ENCODE data around the gene LASP1NB.

DNA sequence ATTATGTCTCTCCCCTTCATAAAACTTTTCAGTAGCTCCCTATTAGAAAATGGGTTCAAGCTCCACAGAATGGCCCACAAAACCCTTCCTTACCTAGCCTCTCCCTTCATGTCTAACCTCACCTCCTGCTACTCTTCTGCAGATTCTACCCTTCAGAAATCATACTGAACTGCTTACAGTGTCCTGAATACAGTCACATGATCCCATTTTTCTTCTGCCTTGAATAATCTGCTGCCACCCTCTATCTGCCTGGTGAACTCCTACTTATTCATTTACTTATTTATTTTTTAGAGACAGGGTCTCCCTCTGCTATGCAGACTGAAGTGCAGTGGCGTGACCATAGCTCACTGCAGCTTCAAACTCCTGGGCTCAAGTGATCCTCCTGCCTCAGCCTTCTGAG, 15.0 kb downstream of the LASP1NB start:
- TF ChIP-seq TAF15 (IDR thresholded peaks at IDR 0.05; ENCODE audit: low read depth, low read length, poor library complexity, severe bottlenecking) (no peak), RNF2 (conservative IDR thresholded peaks at IDR 0.05; ENCODE audit: low read depth) (no peak), KDM4B (CRISPR knock-in tag; IDR thresholded peaks at IDR 0.05) (no peak), JUNB (CRISPR knock-in tag; IDR thresholded peaks at IDR 0.05; ENCODE audit: borderline replicate concordance) (no peak), HNF4G (IDR thresholded peaks at IDR 0.05; ENCODE audit: borderline replicate concordance, low read depth, low read length) (no peak), HNF4G (CRISPR knock-in tag; IDR thresholded peaks at IDR 0.05; ENCODE audit: borderline replicate concordance, low read depth) (no peak)
- TF ChIP-seq, protein P1, sequence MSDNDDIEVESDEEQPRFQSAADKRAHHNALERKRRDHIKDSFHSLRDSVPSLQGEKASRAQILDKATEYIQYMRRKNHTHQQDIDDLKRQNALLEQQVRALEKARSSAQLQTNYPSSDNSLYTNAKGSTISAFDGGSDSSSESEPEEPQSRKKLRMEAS (IDR thresholded peaks at IDR 0.05): no peak

Measured in HepG2 (cell line).